DOHH2 (cell line): ENCODE measurements around the gene MYH11.

Source experiments
- H3F3A ChIP-seq: fragments of 200-600 bp; sonication (generic), shearing (Covaris generic); 2 replicates; pipeline ENCODE4 v1.6.0; 2016; ENCODE audit warnings: antibody characterized with exemption, mild to moderate bottlenecking; ENCODE audit not compliant: control insufficient read depth, insufficient read depth
- H3K27ac ChIP-seq: fragments of 200-600 bp; sonication (generic); 2 replicates; pipeline ENCODE4 v1.5.1; 2014; ENCODE audit warnings: low read depth, mild to moderate bottlenecking, low read length, moderate library complexity
- H3K27me3 ChIP-seq: fragments of 200-600 bp; sonication (generic); 2 replicates; pipeline ENCODE4 v1.6.1; 2014; ENCODE audit warnings: mild to moderate bottlenecking, low read length, mixed read lengths; ENCODE audit not compliant: control insufficient read depth
- H3K36me3 ChIP-seq: fragments of 200-600 bp; sonication (generic); 2 replicates; pipeline ENCODE4 v1.6.1; 2014; ENCODE audit warnings: mild to moderate bottlenecking, low read length, moderate library complexity, mixed read lengths; ENCODE audit not compliant: control insufficient read depth
- H3K4me1 ChIP-seq: fragments of 200-600 bp; sonication (generic); 2 replicates; pipeline ENCODE4 v1.6.1; 2014; ENCODE audit warnings: mild to moderate bottlenecking, low read length, mixed read lengths; ENCODE audit not compliant: control insufficient read depth
- H3K4me2 ChIP-seq: fragments of 200-600 bp; sonication (generic); 2 replicates; pipeline ENCODE4 v1.6.0; 2014; ENCODE audit warnings: mild to moderate bottlenecking, low read length, moderate library complexity
- H3K4me3 ChIP-seq: fragments of 200-600 bp; sonication (generic); 2 replicates; pipeline ENCODE4 v1.5.1; 2014; ENCODE audit warnings: mild to moderate bottlenecking, low read length, mixed read lengths
- H3K79me2 ChIP-seq: fragments of 200-600 bp; sonication (generic); 2 replicates; pipeline ENCODE4 v1.6.1; 2014; ENCODE audit warnings: mild to moderate bottlenecking, low read length, mixed read lengths; ENCODE audit not compliant: control insufficient read depth
- H3K9me2 ChIP-seq: fragments of 200-600 bp; sonication (generic); replicated peaks from 2 replicates; pipeline ENCODE4 v1.6.1; 2014; ENCODE audit warnings: mild to moderate bottlenecking, low read length, mixed read lengths; ENCODE audit not compliant: control insufficient read depth
- H3K9me3 ChIP-seq: fragments of 200-600 bp; sonication (generic); 2 replicates; pipeline ENCODE4 v1.6.1; 2014; ENCODE audit warnings: antibody characterized with exemption, low read length, mixed read lengths; ENCODE audit not compliant: control insufficient read depth, insufficient read depth
- H4K20me1 ChIP-seq: fragments of 200-600 bp; sonication (generic); 2 replicates; pipeline ENCODE4 v1.6.0; 2014; ENCODE audit warnings: low read depth, mild to moderate bottlenecking, antibody characterized with exemption, low read length, moderate library complexity; ENCODE audit not compliant: control insufficient read depth, insufficient read depth
- EZH2phosphoT487 ChIP-seq: fragments of 200-600 bp; sonication (generic); IDR thresholded peaks from 2 replicates; pipeline ENCODE4 v1.6.1; 2017; ENCODE audit warnings: borderline replicate concordance, mild to moderate bottlenecking, antibody characterized with exemption, low read length, moderate library complexity, mixed read lengths
- TF ChIP-seq, protein P1 (sequence below): fragments of 200-600 bp; sonication (generic); IDR thresholded peaks from one replicate; pipeline ENCODE4 v1.5.1; 2014; ENCODE audit warnings: antibody characterized with exemption, mild to moderate bottlenecking, low read depth, low read length; ENCODE audit not compliant: poor library complexity, severe bottlenecking

Gene MYH11

DNA sequence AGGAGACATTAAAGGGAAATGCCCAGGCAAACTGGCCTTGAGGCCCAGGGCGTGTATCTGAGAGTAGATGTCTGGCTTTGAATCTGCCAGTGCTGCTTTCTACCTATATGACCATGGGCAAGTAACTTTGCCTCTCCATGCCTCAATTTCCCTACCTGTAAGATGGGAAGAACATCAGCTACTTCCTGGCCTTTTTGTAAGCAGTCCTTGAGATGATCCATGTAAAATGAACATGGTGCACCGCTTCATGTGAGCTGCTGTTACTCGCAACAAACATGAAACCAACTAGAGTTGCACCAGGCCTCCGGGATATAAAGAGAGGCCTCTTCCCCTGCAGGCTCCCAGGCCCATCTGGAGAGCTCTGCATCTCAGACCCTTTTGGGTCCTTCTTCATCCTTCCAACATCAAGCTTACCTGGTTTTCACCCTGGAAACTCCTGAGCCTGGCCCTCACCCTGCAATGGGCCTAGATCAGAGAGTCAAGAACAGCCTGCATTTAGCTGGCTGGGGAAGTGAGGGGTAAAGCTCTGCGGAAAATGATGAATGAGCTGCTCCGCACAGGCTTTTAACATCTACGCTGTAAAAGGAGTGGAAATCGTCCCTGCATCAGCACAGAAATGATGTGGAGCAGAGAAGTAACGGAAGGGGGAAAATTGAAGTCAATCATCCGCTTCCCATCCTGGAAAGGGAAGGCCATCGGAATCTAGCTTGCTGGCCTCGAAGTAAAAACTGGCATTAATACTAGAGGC, 2.3 kb upstream of the MYH11 start:
- Histone ChIP-seq H3F3A (peaks cover 13% of the 10 kb centered on the region), H3K9me3 (no peaks in the 10 kb centered on the region), H3K9me2 (no peaks in the 10 kb centered on the region), H3K27me3 (peaks cover 38% of the 10 kb centered on the region), H3K4me3 (no peak overlapping the region), H3K4me1 (peaks cover 35% of the 10 kb centered on the region), H3K79me2 (no peaks in the 10 kb centered on the region), H3K27ac (no peak overlapping the region), H3K36me3 (no peaks in the 10 kb centered on the region), H4K20me1 (no peaks in the 10 kb centered on the region), H3K4me2 (no peak overlapping the region)
- no peak for TF ChIP-seq EZH2phosphoT487
- TF ChIP-seq, protein P1, sequence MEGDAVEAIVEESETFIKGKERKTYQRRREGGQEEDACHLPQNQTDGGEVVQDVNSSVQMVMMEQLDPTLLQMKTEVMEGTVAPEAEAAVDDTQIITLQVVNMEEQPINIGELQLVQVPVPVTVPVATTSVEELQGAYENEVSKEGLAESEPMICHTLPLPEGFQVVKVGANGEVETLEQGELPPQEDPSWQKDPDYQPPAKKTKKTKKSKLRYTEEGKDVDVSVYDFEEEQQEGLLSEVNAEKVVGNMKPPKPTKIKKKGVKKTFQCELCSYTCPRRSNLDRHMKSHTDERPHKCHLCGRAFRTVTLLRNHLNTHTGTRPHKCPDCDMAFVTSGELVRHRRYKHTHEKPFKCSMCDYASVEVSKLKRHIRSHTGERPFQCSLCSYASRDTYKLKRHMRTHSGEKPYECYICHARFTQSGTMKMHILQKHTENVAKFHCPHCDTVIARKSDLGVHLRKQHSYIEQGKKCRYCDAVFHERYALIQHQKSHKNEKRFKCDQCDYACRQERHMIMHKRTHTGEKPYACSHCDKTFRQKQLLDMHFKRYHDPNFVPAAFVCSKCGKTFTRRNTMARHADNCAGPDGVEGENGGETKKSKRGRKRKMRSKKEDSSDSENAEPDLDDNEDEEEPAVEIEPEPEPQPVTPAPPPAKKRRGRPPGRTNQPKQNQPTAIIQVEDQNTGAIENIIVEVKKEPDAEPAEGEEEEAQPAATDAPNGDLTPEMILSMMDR = no peak

GRCh38 chr16:15857724-15858560, 1.1 kb upstream of the MYH11 start:
- no peaks in the 10 kb centered on the region for H3K36me3 ChIP-seq
- H3F3A ChIP-seq = peaks cover 13% of the 10 kb centered on the region
- TF ChIP-seq, protein P1 = no peak
- TF ChIP-seq EZH2phosphoT487 = no peak
- H3K4me3 ChIP-seq = peak overlapping the region; percentile 49; the same call in 1 of the 2 replicates
- peaks cover 35% of the 10 kb centered on the region for H3K4me1 ChIP-seq
- H3K9me3 ChIP-seq = no peaks in the 10 kb centered on the region
- no peaks in the 10 kb centered on the region for H3K9me2 ChIP-seq
- H4K20me1 ChIP-seq = no peaks in the 10 kb centered on the region
- H3K27me3 ChIP-seq = peaks cover 38% of the 10 kb centered on the region
- H3K27ac ChIP-seq = no peak overlapping the region
- no peaks in the 10 kb centered on the region for H3K79me2 ChIP-seq
- H3K4me2 ChIP-seq = peak overlapping the region; percentile 58

- H3F3A ChIP-seq = peaks cover 13% of the 10 kb centered on the region
- no peaks in the 10 kb centered on the region for H3K9me3 ChIP-seq
- no peaks in the 10 kb centered on the region for H3K9me2 ChIP-seq
- H3K27ac ChIP-seq = peak overlapping the region; percentile 22
- H3K4me3 ChIP-seq = peak overlapping the region; percentile 49
- no peaks in the 10 kb centered on the region for H3K79me2 ChIP-seq
- H3K4me2 ChIP-seq = peak overlapping the region; percentile 58
- H3K36me3 ChIP-seq = no peaks in the 10 kb centered on the region
- H3K27me3 ChIP-seq = peaks cover 38% of the 10 kb centered on the region
- H4K20me1 ChIP-seq = no peaks in the 10 kb centered on the region
- peaks cover 35% of the 10 kb centered on the region for H3K4me1 ChIP-seq
- TF ChIP-seq EZH2phosphoT487 = no peak
- TF ChIP-seq, protein P1 = no peak
These were observed 646 bp downstream of the MYH11 start for GRCh38 chr16:15856182-15856581.
